ENCODE measurements around the gene ZMAT3. TPM values are rescaled to one million over a fixed set of nuclear protein-coding genes. Genes with fewer than 3 reads are reported as not detected.
"Not testable (repeated sequence)": the region's sequence is repeated elsewhere in the genome, so short reads cannot be mapped to it uniquely, and the experiment has no call there.

ZMAT3 gene
- total RNA-seq, 1 experiment from 2014 or later = 2.4 TPM

GRCh38 chr3:179076243-179077027 lies 4.8 kb upstream of the ZMAT3 start:
- no peaks in the 10 kb centered on the region for H3K27me3 ChIP-seq

GRCh38 chr3:179074656-179075055 lies 3.0 kb upstream of the ZMAT3 start:
- Histone ChIP-seq H3K27me3 (no peaks in the 10 kb centered on the region), H3K36me3 (no peaks in the 10 kb centered on the region), H3K4me3 (no peak overlapping the region), H3K9me3 (no peaks in the 10 kb centered on the region)
- DNase-seq = no peak

More at GRCh38 chr3:179076243-179077027, 4.8 kb upstream of the ZMAT3 start:
- DNase-seq = no peak
- no peak overlapping the region for H3K4me3 ChIP-seq
- H3K36me3 ChIP-seq = no peaks in the 10 kb centered on the region
- H3K9me3 ChIP-seq = no peaks in the 10 kb centered on the region

- H3K4me3 ChIP-seq = no peak overlapping the region
- no peaks in the 10 kb centered on the region for H3K9me3 ChIP-seq
- DNase-seq = no peak
- no peaks in the 10 kb centered on the region for H3K27me3 ChIP-seq
- no peaks in the 10 kb centered on the region for H3K36me3 ChIP-seq
Measured at GRCh38 chr3:179073816-179074215, 2.2 kb upstream of the ZMAT3 start.

- H3K36me3 ChIP-seq = no peaks in the 10 kb centered on the region
- H3K4me3 ChIP-seq = peak overlapping the region; percentile 65
- peak; percentile 43 for DNase-seq
- no peaks in the 10 kb centered on the region for H3K27me3 ChIP-seq
- H3K9me3 ChIP-seq = no peaks in the 10 kb centered on the region
Measured at GRCh38 chr3:179072100-179072438, 460 bp upstream of the ZMAT3 start.

GRCh38 chr3:179071027-179071322 lies 634 bp downstream of the ZMAT3 start:
- Histone ChIP-seq H3K9me3 (no peaks in the 10 kb centered on the region), H3K27me3 (no peaks in the 10 kb centered on the region), H3K4me3 (peak overlapping the region; percentile 65), H3K36me3 (peaks cover 5% of the 10 kb centered on the region; the same call in 1 of the 2 replicates)
- no peak for DNase-seq

GRCh38 chr3:179069762-179070390 lies 1.7 kb downstream of the ZMAT3 start:
- no peak overlapping the region for H3K4me3 ChIP-seq
- peaks cover 5% of the 10 kb centered on the region; the same call in 1 of the 2 replicates for H3K36me3 ChIP-seq
- H3K27me3 ChIP-seq = no peaks in the 10 kb centered on the region
- H3K9me3 ChIP-seq = no peaks in the 10 kb centered on the region
- DNase-seq = no peak

GRCh38 chr3:179068779-179069530 lies 2.7 kb downstream of the ZMAT3 start:
- no peak overlapping the region for H3K4me3 ChIP-seq
- H3K36me3 ChIP-seq = peaks cover 5% of the 10 kb centered on the region; the same call in 1 of the 2 replicates
- DNase-seq = peak; percentile 52
- H3K9me3 ChIP-seq = no peaks in the 10 kb centered on the region
- no peaks in the 10 kb centered on the region for H3K27me3 ChIP-seq

GRCh38 chr3:179067839-179068238 lies 3.8 kb downstream of the ZMAT3 start:
- no peaks in the 10 kb centered on the region for H3K9me3 ChIP-seq
- H3K4me3 ChIP-seq = no peak overlapping the region
- H3K27me3 ChIP-seq = no peaks in the 10 kb centered on the region
- DNase-seq = no peak
- H3K36me3 ChIP-seq = peaks cover 5% of the 10 kb centered on the region; the same call in 1 of the 2 replicates

GRCh38 chr3:179067291-179067690 lies 4.3 kb downstream of the ZMAT3 start:
- H3K9me3 ChIP-seq = no peaks in the 10 kb centered on the region
- no peak for DNase-seq
- no peaks in the 10 kb centered on the region for H3K27me3 ChIP-seq
- peaks cover 7% of the 10 kb centered on the region; the same call in 1 of the 2 replicates for H3K36me3 ChIP-seq
- H3K4me3 ChIP-seq = no peak overlapping the region

GRCh38 chr3:179063945-179064560 lies 7.6 kb downstream of the ZMAT3 start:
- Histone ChIP-seq H3K4me3 (no peak overlapping the region), H3K36me3 (peaks cover 7% of the 10 kb centered on the region; the same call in 1 of the 2 replicates), H3K9me3 (no peaks in the 10 kb centered on the region), H3K27me3 (no peaks in the 10 kb centered on the region)
- peak; percentile 53 for DNase-seq

- no peaks in the 10 kb centered on the region for H3K27me3 ChIP-seq
- no peaks in the 10 kb centered on the region for H3K36me3 ChIP-seq
- peaks cover 6% of the 10 kb centered on the region for H3K9me3 ChIP-seq
- no peak overlapping the region for H3K4me3 ChIP-seq
- DNase-seq = peak; percentile 30
Measured at GRCh38 chr3:179056326-179056725, 15.3 kb downstream of the ZMAT3 start.

GRCh38 chr3:179054565-179054964 lies 17.0 kb downstream of the ZMAT3 start:
- not testable (repeated sequence) for H3K27me3 ChIP-seq, H3K9me3 ChIP-seq, DNase-seq, H3K4me3 ChIP-seq, H3K36me3 ChIP-seq

- DNase-seq = no peak
- Histone ChIP-seq H3K36me3 (no peaks in the 10 kb centered on the region; the same call in none of the 2 replicates), H3K4me3 (no peak overlapping the region), H3K27me3 (no peaks in the 10 kb centered on the region), H3K9me3 (peaks cover 5% of the 10 kb centered on the region)
Measured at GRCh38 chr3:179046497-179047353, 24.9 kb downstream of the ZMAT3 start.

GRCh38 chr3:179045719-179046402 lies 25.7 kb downstream of the ZMAT3 start:
- H3K4me3 ChIP-seq = no peak overlapping the region
- peaks cover 6% of the 10 kb centered on the region for H3K9me3 ChIP-seq
- H3K27me3 ChIP-seq = no peaks in the 10 kb centered on the region
- no peak for DNase-seq
- H3K36me3 ChIP-seq = no peaks in the 10 kb centered on the region; the same call in none of the 2 replicates

- not testable (repeated sequence) for H3K4me3 ChIP-seq, DNase-seq, H3K36me3 ChIP-seq, H3K27me3 ChIP-seq
- H3K9me3 ChIP-seq = peaks cover 13% of the 10 kb centered on the region
Measured at GRCh38 chr3:179038899-179039251, 32.7 kb downstream of the ZMAT3 start.
